GM12891 (cell line): ENCODE data around the gene DNAJC10.

Experiments
- POLR2A ChIP-seq: IDR thresholded peaks from 2 replicates; pipeline ENCODE4 v1.6.1; 2011; ENCODE audit warnings: low read depth, low read length, control low read depth
- TAF1 ChIP-seq: IDR thresholded peaks from 2 replicates; pipeline ENCODE4 v1.6.1; 2011; ENCODE audit warnings: low read depth, low read length, control low read depth

- TF ChIP-seq POLR2A = no peak
- TF ChIP-seq TAF1 = no peak
Observed at GRCh38 chr2:182718459-182718858, 2.4 kb downstream of the DNAJC10 start.
